ENCODE data around the gene SPTLC2.

SPTLC2 gene

GRCh38 chr14:77498120-77498979, 118.1 kb downstream of the SPTLC2 start, which contains the start of gene ISM2:
Gene ISM2 (minus strand): TSS chr14:77498816. CDS start chr14:77498793, 23 bp downstream.
- peak; percentile 31 for DNase-seq

GRCh38 chr14:77495334-77495733, 121.1 kb downstream of the SPTLC2 start:
- no peak for DNase-seq

DNA sequence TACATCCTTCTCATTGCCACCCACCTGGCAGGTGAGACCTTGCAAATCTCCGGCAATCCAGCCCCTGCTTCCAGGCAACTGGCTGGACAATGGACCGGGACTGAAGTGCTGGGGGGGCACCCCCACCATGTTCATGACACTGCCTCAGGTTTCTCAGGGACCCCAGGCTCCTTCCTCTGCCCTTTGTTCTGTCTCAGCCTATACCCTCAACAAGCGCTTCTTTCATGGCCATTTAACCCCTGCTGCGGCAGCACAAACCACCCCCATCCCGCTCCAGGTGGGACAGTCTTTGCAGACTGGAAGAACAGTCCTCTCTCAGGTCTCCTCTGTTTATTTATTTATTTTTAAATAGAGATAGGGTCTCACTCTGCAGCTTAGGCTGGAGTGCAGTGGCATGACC, 125.4 kb downstream of the SPTLC2 start:
- no peak for DNase-seq

DNA sequence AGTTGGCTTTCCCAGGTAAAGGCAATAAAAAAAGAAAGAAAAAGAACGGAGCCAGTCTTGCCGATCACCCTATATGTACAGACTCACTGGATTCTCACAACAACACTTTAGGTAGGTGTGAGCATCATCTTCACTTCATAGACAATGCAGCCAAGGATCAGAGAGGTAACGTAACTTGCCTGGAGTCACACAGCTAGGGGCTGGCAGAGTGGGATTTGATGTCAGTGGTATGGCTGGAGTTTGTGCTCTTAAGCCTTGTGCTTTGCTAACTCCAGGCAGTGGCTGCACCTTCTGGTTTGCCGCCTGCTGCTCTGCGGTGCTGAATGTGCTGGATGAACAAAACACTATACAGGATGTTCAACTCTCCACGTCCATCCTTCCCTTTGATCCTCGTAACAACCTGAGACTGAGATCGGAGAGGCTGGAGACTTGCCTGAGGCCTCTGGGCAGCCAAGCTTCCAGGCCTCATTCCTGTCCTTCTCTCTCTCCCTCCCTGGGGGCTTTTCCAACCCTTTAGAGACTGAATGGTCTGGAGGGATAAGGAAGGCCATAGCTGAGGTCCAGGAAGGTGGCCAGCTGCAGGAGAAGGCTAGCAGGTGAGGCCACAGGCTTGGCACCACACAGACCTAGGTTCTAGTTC, 126.0 kb downstream of the SPTLC2 start:
- no peak for DNase-seq

DNA sequence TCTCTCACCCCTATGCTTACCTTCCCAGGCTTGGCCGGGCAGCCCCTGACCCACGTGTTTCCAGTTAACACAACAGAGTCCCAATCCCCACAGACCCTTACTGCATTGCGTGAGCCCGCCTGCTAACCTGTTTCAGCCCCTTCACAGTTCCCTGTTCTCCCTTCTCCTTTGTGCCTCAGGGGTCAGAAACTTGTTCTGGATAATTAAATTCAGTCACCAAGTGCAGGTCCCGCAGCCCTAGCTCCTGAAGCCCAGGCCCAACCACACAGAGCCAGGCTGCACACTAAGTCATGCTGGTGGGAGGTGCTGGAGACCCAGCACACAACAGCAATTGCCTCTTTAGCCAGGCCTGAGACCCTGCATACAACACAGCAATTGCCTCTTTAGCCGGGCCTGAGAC, 127.4 kb downstream of the SPTLC2 start:
- no peak for DNase-seq

DNA sequence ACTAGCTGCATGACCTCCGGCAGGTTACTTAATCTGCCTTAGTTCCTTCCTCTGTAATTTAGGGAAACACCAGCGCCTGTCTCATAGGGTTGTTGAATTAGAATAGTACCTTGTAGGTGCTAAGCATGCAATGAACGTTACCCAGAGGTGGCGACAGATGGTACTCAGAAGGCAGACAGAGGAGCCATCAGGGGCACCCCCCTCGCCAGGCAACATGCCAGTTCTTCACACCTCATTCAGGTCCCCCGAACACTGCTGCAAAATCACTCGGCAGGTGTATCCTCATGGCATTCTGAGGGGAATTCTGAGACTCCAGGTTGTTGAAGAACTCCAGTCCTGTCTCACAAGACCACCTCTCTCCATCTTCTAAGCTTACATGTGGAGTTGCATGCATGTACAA, 127.9 kb downstream of the SPTLC2 start:
- no peak for DNase-seq

DNA sequence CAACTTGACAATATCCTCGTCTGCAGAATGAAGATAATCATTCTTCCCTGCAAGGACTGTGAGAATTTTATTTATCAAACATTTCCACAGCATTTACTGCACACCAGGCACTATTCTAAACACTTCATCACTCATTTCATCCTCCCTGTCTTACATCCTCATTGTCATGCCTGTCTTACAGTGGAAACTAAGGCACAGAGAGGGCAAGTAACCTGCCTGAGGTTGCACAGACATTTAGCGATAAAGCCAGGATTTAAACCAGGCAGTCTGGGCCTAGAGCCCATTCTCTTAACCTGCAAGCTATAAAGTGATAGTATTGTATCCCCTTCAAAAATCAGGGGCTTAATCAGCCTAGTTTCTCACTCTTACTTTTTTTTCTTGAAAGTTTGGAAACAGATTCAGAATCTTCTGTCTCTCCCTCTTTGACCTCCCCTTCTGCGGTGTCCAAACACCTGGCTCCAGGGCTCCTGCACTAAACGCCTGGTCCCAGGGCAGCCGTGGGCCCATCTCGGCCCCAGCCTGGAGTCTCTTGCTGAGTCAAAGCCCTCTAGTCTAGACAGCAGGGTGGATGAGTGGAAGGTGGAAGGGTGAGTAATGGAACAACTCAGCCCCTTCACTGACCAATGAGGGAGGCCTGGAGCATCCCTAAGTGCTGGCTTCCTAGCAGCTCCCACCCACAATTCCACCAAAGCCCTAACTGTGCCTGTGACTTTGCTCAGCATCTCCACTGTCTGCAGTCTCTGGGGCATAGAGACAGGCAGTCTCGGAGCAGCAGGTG, 130.3 kb downstream of the SPTLC2 start:
- DNase-seq = no peak

DNA sequence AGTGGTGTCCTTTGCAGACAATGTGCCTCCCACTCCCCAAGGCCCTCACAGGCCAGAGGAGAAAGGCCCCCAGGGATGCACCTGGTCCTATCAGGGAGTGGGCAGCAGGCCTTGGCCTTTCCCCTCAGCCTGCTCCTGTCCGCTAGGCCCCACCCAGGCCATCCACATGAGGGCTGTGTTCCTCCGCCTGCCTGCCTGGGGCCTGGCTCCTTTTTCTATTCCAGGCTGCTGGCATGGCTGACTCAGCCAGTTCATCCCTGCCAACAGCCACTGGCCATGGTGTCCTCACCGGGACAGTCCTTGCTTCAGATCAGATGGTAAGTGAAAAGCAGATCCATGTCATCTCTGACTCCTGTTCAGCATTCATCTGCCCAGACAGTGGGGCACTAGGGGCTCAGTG, 131.2 kb downstream of the SPTLC2 start:
- no peak for DNase-seq

GRCh38 chr14:77482422-77482821, 134.0 kb downstream of the SPTLC2 start:
- DNase-seq = no peak

GRCh38 chr14:77478796-77479195, 137.6 kb downstream of the SPTLC2 start:
- no peak for DNase-seq

GRCh38 chr14:77478029-77478428, 138.4 kb downstream of the SPTLC2 start:
- DNase-seq = no peak

DNA sequence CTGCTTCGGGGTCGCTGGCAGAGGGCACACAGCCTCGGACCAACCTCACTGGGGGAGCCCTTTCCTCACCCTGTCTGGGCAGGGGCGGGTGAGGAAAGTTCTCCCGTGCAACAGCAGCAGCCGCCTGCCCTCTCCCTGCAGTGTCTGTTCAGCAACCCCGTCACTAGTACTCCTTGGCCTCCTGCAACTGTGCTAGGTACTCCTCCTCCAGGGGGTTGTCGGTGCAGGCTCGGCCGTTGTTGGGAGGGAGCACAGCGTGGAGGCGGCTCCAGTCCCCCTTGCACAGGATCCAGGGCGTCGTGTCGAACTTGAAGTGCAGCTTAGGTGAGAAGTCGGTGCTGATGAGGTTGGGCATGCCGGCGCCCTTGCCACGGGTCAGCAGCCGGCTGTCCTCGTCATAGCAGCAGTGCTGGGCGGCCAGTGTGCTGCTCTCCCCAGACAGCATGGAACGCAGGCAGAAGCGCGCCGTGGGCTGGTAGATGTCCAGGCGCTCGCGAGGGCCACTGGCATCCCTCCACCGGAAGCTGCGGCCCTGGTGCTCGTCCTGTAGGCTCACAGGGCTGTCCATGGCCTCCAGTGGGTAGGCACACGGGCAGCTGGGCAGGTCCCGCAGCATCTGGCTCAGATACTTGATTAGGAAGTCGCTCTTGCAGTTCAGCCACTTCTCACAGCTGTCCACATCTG, 140.9 kb downstream of the SPTLC2 start:
- DNase-seq = no peak

DNA sequence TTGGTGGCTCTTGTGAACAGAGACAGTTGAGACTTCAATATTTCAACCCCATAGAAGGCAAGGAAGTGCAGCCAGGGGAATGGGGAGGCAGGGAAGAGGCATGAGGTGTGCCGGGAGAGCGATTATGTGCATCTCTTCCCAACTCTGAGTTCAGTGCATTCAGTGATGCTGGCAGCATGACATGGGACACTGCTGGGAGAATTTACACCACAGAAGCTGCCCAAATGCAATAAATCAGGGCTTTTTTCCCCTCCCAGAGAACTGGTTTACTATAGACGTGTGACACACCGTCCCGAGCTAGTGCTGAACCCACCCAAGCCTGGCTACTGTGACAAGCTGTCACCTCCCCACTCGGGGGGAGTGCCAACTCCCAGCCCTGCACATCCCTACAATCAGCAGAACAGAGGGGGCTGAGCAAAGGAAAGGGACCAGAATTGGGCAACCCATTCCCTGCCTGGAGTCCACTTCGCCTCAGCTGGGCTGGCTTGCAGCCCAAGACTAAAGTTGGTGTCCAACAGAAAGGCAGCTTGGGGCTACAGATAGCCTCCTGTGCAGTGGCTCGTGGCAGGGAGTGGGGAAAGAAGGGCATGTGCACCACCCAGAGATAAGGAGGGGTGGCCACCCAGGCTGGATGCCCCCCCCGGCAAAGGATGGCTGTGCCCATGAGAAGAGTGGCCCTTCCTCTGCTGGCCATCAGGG, 141.8 kb downstream of the SPTLC2 start:
- no peak for DNase-seq

DNA sequence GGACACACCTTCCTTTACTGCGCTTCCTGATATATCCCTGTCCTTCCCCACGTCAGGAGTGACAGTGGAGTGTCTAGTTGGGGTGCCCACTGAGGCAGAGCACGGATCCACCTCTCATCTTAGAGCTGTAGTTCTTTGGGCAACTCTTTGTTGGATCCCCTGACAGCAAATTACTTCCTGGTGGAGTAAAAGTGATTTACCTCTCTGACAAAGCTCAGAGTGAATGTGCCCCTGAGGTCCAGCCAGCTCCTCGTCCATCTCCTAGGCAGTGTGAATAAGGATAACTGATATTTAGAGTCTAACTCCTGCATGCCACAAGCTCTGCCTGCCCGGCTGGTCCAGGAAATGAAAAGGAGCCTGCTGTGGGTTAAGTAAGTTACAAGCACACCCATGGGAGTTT, 142.5 kb downstream of the SPTLC2 start:
- DNase-seq = no peak

GRCh38 chr14:77470224-77470870, 146.1 kb downstream of the SPTLC2 start:
- no peak for DNase-seq

DNA sequence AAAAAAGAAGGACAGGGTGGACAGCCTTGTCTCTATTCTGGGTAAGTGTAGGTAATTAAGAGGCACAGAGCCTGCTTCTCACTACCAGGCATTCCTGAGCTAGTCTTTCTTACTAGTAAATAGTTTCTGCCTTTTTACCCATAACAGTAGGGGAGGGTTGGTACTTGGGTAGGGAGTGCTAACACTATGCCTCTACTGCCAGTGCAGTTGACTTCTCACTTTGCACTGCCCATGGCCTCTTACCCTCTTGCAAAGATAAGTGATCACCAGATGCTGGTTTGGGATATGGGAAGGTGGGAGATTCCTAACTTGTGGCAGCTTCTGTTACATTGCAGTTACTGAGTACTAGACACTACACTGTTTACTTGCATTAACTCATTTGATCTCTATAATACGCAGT, 146.9 kb downstream of the SPTLC2 start:
- DNase-seq = no peak

DNA sequence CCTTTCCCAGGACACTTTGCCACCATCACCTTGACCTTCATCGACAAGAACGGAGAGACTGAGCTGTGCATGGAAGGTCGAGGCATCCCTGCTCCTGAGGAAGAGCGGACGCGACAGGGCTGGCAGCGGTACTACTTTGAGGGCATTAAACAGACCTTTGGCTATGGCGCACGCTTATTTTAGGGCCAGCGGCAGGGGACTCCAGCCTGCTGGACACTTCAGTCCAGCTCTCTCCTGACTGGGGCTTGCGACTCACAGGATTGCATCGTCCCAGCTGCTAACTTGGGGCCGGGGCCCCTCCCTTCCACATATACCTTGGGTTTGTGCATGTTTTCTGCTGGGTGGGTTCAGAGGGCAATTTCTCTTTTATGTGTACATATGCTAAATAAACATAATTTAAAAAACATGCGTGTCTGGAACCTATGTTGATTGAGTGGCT, 147.4 kb downstream of the SPTLC2 start:
- DNase-seq = no peak

- DNase-seq = no peak
Measured at GRCh38 chr14:77467801-77468200, 148.6 kb downstream of the SPTLC2 start.

- peak; percentile 41 for DNase-seq
Measured at GRCh38 chr14:77459072-77459723, 157.2 kb downstream of the SPTLC2 start.

- peak; percentile 26 for DNase-seq
Measured at GRCh38 chr14:77458249-77458950, 158.0 kb downstream of the SPTLC2 start.

Data from stimulated activated naive CD4-positive, alpha-beta T cell treated with Interleukin-2 at 50 U/mL for 16 hours (primary cell).